ENCODE data around the gene RPRD1A.

- TF ChIP-seq CTCF (IDR thresholded peaks at IDR 0.05; ENCODE audit: insufficient read depth, low read length, poor library complexity, severe bottlenecking): no peak
- no peak for TF ChIP-seq EZH2phosphoT487 (conservative IDR thresholded peaks at IDR 0.05; ENCODE audit: low read length)
These were observed 60.4 kb downstream of the RPRD1A start for GRCh38 chr18:36006997-36007396.
